Fibroblast of lung (primary cell): ENCODE results near the gene BBLN. TPM values are rescaled to one million over a fixed set of nuclear protein-coding genes. Genes with fewer than 3 reads are reported as not detected.

ENCODE experiments used
- DNase-seq, 2 donors: peaks; one replicate each; pipeline versions ENCODE4 v3.0.0 to v3.0.0-alpha.2; 2010; ENCODE audit warnings: low read depth in 2 of 2
- H2AFZ ChIP-seq: 2 replicates; pipeline ENCODE4 v1.5.1; 2012; ENCODE audit warnings: low read length, control low read depth, inconsistent platforms
- H3K27ac ChIP-seq: 2 replicates; pipeline ENCODE4 v1.5.1; 2011; ENCODE audit warnings: low read length, control low read depth; ENCODE audit not compliant: insufficient read depth
- H3K27me3 ChIP-seq: 2 replicates; pipeline ENCODE4 v1.5.1; 2011; ENCODE audit warnings: mild to moderate bottlenecking, low read length; ENCODE audit not compliant: control insufficient read depth, insufficient read depth
- H3K36me3 ChIP-seq: 2 replicates; pipeline ENCODE4 v1.5.1; 2011; ENCODE audit warnings: low read length; ENCODE audit not compliant: control insufficient read depth, insufficient read depth
- H3K4me1 ChIP-seq: 2 replicates; pipeline ENCODE4 v1.5.1; 2011; ENCODE audit warnings: low read length; ENCODE audit not compliant: control insufficient read depth, insufficient read depth; ENCODE audit errors: extremely low read depth
- H3K4me2 ChIP-seq: 2 replicates; pipeline ENCODE4 v1.5.1; 2011; ENCODE audit warnings: low read length, control low read depth; ENCODE audit not compliant: insufficient read depth; ENCODE audit errors: extremely low read depth
- H3K4me3 ChIP-seq, 4 experiments: fragments of 200-600 bp in 1 of 4; sonication (generic) in 1 of 4; replicated peaks in 1 of 4; 2 replicates each; pipeline ENCODE4 v1.5.1; 2011 to 2016; ENCODE audit warnings: low read length in 4 of 4, low read depth in 3 of 4, mild to moderate bottlenecking in 3 of 4, control low read depth in 2 of 4, inconsistent platforms in 1 of 4, mixed read lengths in 1 of 4; ENCODE audit not compliant: insufficient read depth in 1 of 4; ENCODE audit errors: control extremely low read depth in 1 of 4
- H3K79me2 ChIP-seq: 2 replicates; pipeline ENCODE4 v1.5.1; 2012; ENCODE audit warnings: mild to moderate bottlenecking, low read length, inconsistent platforms; ENCODE audit not compliant: control insufficient read depth, insufficient read depth
- H3K9ac ChIP-seq: 2 replicates; pipeline ENCODE4 v1.5.1; 2011; ENCODE audit warnings: mild to moderate bottlenecking, low read length, control low read depth; ENCODE audit not compliant: insufficient read depth
- H3K9me3 ChIP-seq: 2 replicates; pipeline ENCODE4 v1.5.1; 2012; ENCODE audit warnings: low read depth, low read length; ENCODE audit not compliant: control insufficient read depth, insufficient read depth
- H4K20me1 ChIP-seq: 2 replicates; pipeline ENCODE4 v1.5.1; 2011; ENCODE audit warnings: low read length; ENCODE audit not compliant: control insufficient read depth, insufficient read depth; ENCODE audit errors: extremely low read depth
- CTCF ChIP-seq, 2 donors: IDR thresholded peaks in 1 of 2; conservative IDR thresholded peaks in 1 of 2; 1 replicate in 1 of 2; 2 replicates in 1 of 2; pipeline ENCODE4 v1.5.1; 2011 to 2012; ENCODE audit warnings: low read length in 2 of 2, control low read depth in 1 of 2, inconsistent platforms in 1 of 2, low read depth in 1 of 2, mild to moderate bottlenecking in 1 of 2
- EZH2 ChIP-seq: IDR thresholded peaks from 2 replicates; pipeline ENCODE4 v1.5.1; 2012; ENCODE audit warnings: low read length, control low read depth, mild to moderate bottlenecking; ENCODE audit errors: missing control alignments
- polyA plus RNA-seq, 2 donors: library from polyadenylated mRNA; depleted of rRNA in 1 of 2; stranded (reverse) in 1 of 2; unstranded in 1 of 2; fragments of >200 nt; gene quantifications; 2 replicates each; pipeline ENCODE4 v1.2.1, GENCODE V29; 2011 to 2012; ENCODE audit warnings: missing spikeins in 1 of 2
- total RNA-seq: library from RNA; depleted of rRNA; stranded (reverse); fragments of >200 nt; gene quantifications from 2 replicates; pipeline ENCODE4 v1.2.1, GENCODE V29; 2014

BBLN gene
- total and polyA plus RNA-seq, 2 donors (not counting 1 experiment from before 2014, with no cell fraction given), result 23.8 to 29.4 TPM

GRCh38 chr9:128121466-128121810 lies 38.6 kb upstream of the BBLN start:
- Histone ChIP-seq H3K36me3 (peaks cover 12% of the 10 kb centered on the region), H3K9me3 (no peaks in the 10 kb centered on the region), H4K20me1 (no peaks in the 10 kb centered on the region), H3K27me3 (no peaks in the 10 kb centered on the region), H3K27ac (no peak overlapping the region), H3K4me1 (peaks cover 12% of the 10 kb centered on the region), H2AFZ (no peak overlapping the region), H3K9ac (no peak overlapping the region), H3K4me3 (no peak overlapping the region), H3K4me2 (no peak overlapping the region), H3K79me2 (peaks cover 4% of the 10 kb centered on the region)
- no peak for DNase-seq
- no peak for TF ChIP-seq EZH2
- no peak for TF ChIP-seq CTCF (conservative IDR thresholded peaks at IDR 0.05 in 1 of 2, IDR thresholded peaks at IDR 0.05 in 1 of 2; ENCODE audit: low read depth in 1 of 2, low read length in 2 of 2)

GRCh38 chr9:128121924-128122808 lies 37.9 kb upstream of the BBLN start:
- no peak for DNase-seq
- H3K9me3 ChIP-seq, result no peaks in the 10 kb centered on the region
- no peak overlapping the region for H3K4me2 ChIP-seq
- no peaks in the 10 kb centered on the region for H4K20me1 ChIP-seq
- no peak overlapping the region for H3K4me3 ChIP-seq
- H2AFZ ChIP-seq, result no peak overlapping the region
- H3K27me3 ChIP-seq, result no peaks in the 10 kb centered on the region
- peaks cover 12% of the 10 kb centered on the region for H3K4me1 ChIP-seq
- TF ChIP-seq CTCF (conservative IDR thresholded peaks at IDR 0.05 in 1 of 2, IDR thresholded peaks at IDR 0.05 in 1 of 2; ENCODE audit: low read depth in 1 of 2, low read length in 2 of 2) (no peak), EZH2 (no peak)
- H3K36me3 ChIP-seq, result peaks cover 12% of the 10 kb centered on the region
- H3K9ac ChIP-seq, result no peak overlapping the region
- no peak overlapping the region for H3K27ac ChIP-seq
- H3K79me2 ChIP-seq, result peaks cover 8% of the 10 kb centered on the region

GRCh38 chr9:128122809-128123175 lies 37.3 kb upstream of the BBLN start:
- H3K4me2 ChIP-seq, result no peak overlapping the region
- H3K4me3 ChIP-seq, result no peak overlapping the region
- H3K27me3 ChIP-seq, result no peaks in the 10 kb centered on the region
- no peak for DNase-seq
- H3K36me3 ChIP-seq, result peaks cover 12% of the 10 kb centered on the region
- no peaks in the 10 kb centered on the region for H3K9me3 ChIP-seq
- TF ChIP-seq EZH2, result no peak
- no peak for TF ChIP-seq CTCF (conservative IDR thresholded peaks at IDR 0.05 in 1 of 2, IDR thresholded peaks at IDR 0.05 in 1 of 2; ENCODE audit: low read depth in 1 of 2, low read length in 2 of 2)
- H4K20me1 ChIP-seq, result no peaks in the 10 kb centered on the region
- H3K27ac ChIP-seq, result no peak overlapping the region
- H3K79me2 ChIP-seq, result peaks cover 10% of the 10 kb centered on the region
- H2AFZ ChIP-seq, result no peak overlapping the region
- H3K9ac ChIP-seq, result no peak overlapping the region
- H3K4me1 ChIP-seq, result peaks cover 11% of the 10 kb centered on the region
